Measurements from ENCODE around the gene TTPAL. TPM values are rescaled to one million over a fixed set of nuclear protein-coding genes. Genes with fewer than 3 reads are reported as not detected.

The TTPAL gene
- total RNA-seq, 6 experiments from 2014 or later: 18.0 to 102 (median 28.7) TPM

DNA sequence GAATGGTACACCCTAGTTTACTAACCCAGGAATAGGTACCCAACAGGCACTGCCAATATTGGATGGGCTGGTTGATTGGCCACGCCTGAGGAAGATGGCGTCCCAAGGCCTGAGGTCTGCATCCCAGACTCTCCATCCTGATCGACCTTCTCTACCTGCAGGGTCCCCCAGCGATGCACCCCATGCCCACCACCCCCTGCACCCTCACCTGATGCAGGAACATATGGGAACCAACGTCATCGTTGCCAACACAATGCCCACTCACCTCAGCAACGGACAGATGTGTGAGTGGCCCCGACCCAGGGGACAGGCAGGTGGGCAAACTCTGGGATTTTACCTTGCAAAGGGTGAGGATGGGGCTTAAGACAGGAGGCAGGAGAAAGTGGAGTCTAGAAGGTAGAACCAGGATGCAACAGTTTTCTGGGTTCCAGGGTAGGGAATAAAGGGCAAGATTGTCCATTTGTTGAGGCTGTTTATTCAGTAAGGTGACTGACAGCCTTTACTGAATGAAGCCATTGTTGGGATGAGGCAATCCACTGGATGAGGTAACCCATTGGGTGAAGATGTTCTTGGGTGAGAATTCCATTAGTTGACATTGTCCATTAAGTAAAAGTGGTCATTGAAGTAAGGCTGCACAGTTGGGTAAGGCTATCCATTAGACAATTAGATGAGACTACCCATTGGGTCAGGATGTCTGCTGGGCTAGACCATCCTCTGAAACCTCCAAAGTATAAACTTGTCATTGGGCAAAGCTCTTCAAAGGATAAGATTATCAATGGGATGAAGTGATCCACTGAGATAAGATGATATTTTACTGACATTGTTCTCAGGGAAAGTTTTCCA is 47.3 kb upstream of the TTPAL start:
- no peak for TF ChIP-seq CTCF (IDR thresholded peaks at IDR 0.05)
- no peak for TF ChIP-seq POLR2A (IDR thresholded peaks at IDR 0.05)
- Histone ChIP-seq H3K36me3 (peaks cover 0 to 68% (median 31%) of the 10 kb centered on the region in 4 donors), H3K4me3 (no peak overlapping the region), H3K4me1 (peaks cover 0 to 40% (median 14%) of the 10 kb centered on the region in 4 donors), H3K27ac (no peak overlapping the region), H3K9me3 (no peaks in the 10 kb centered on the region), H3K27me3 (no peaks in the 10 kb centered on the region)
- WGBS (ENCODE audit: insufficient coverage, low coverage, low lambda C conversion rate, missing lambda C conversion rate): 93% methylated on average over 7 of the region's 8 CpGs
- ATAC-seq: peak in 1 of 4 donors; percentile 7
- intact Hi-C loops (cut with DNase I): no loop called here
- no peak for DNase-seq

DNA sequence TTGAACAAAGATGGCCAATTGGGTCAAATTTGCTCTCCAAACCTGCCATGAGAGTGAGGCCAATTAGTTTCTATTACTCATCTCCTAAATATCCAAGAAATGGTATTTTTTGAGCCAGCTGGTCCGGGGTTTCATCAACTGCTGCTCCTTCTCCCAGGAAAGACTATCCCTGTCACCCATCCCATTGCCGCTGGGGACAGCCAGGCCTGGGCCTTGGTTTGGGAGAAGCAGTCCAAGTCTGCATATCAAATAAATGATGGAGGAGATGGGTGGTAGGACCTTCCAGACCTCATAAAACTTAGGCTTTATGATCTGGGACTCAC is 46.7 kb upstream of the TTPAL start:
- H3K9me3 ChIP-seq: no peaks in the 10 kb centered on the region
- H3K4me1 ChIP-seq: peaks cover 0 to 46% (median 15%) of the 10 kb centered on the region in 4 donors
- intact Hi-C loops (cut with DNase I): no loop called here
- no peak overlapping the region for H3K27ac ChIP-seq
- no peak for ATAC-seq
- peaks cover 0 to 62% (median 28%) of the 10 kb centered on the region in 4 donors for H3K36me3 ChIP-seq
- H3K4me3 ChIP-seq: no peak overlapping the region
- TF ChIP-seq POLR2A (IDR thresholded peaks at IDR 0.05): no peak
- no peak for TF ChIP-seq CTCF (IDR thresholded peaks at IDR 0.05)
- no peaks in the 10 kb centered on the region for H3K27me3 ChIP-seq
- WGBS (ENCODE audit: insufficient coverage, low coverage, low lambda C conversion rate, missing lambda C conversion rate): 75% methylated on average over 2 of the region's 2 CpGs
- no peak for DNase-seq

GRCh38 chr20:44429419-44430269 is 46.0 kb upstream of the TTPAL start:
- no peaks in the 10 kb centered on the region for H3K9me3 ChIP-seq
- H3K4me1 ChIP-seq: peaks cover 0 to 49% (median 19%) of the 10 kb centered on the region in 4 donors
- TF ChIP-seq CTCF (IDR thresholded peaks at IDR 0.05) (no peak), POLR2A (IDR thresholded peaks at IDR 0.05) (no peak)

GRCh38 chr20:44430270-44431065 is 45.2 kb upstream of the TTPAL start:
- Histone ChIP-seq H3K9me3 (no peaks in the 10 kb centered on the region), H3K4me3 (no peak overlapping the region), H3K36me3 (peaks cover 0 to 47% (median 20%) of the 10 kb centered on the region in 4 donors), H3K27me3 (no peaks in the 10 kb centered on the region), H3K27ac (peak overlapping the region in 2 of 3 donors; percentile 9 to 80), H3K4me1 (peaks cover 0 to 57% (median 20%) of the 10 kb centered on the region in 4 donors)
- DNase-seq: no peak
- 78% methylated on average over 7 of the region's 7 CpGs for WGBS (ENCODE audit: insufficient coverage, low coverage, low lambda C conversion rate, missing lambda C conversion rate)
- intact Hi-C loops (cut with DNase I): no loop called here
- TF ChIP-seq POLR2A (IDR thresholded peaks at IDR 0.05): no peak
- no peak for TF ChIP-seq CTCF (IDR thresholded peaks at IDR 0.05)
- ATAC-seq: peak in 3 of 4 donors; percentile 1 to 2 (median 1)

More at GRCh38 chr20:44429419-44430269, 46.0 kb upstream of the TTPAL start:
- H3K27ac ChIP-seq: peak overlapping the region in 1 of 3 donors; percentile 80
- no peak for ATAC-seq
- peaks cover 0 to 55% (median 24%) of the 10 kb centered on the region in 4 donors for H3K36me3 ChIP-seq
- intact Hi-C loops (cut with DNase I): no loop called here
- no peaks in the 10 kb centered on the region for H3K27me3 ChIP-seq
- WGBS (ENCODE audit: insufficient coverage, low coverage, low lambda C conversion rate, missing lambda C conversion rate): 90% methylated on average over 3 of the region's 17 CpGs
- no peak for DNase-seq
- H3K4me3 ChIP-seq: no peak overlapping the region

All from right lobe of liver (tissue), 6 donors.